T-helper 1 cell (primary cell): Measurements from ENCODE around the gene LHFPL2.

Source experiments
- DNase-seq, 5 donors: peaks; one replicate each; pipeline ENCODE4 v3.0.0-alpha.2; 2012 to 2020

Gene LHFPL2

DNA sequence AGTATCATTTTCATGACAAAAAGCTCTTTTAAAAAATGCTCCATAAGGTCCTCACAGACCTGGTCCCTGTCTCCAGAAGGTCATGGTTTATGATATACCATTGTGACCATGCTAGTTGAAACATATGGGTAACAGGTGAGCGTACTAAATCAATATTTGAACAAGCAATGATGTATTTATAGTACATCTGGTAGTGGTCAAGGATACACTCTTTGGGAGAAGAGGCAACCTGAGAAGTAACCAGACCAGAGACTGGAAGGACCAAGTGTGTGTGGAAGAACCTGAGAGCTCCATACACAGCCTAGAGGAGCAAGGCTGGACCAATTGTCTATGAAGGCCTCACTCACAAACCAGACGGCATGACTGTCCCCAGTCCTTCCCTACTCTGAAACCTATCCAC is 55.1 kb downstream of the LHFPL2 start:
- DNase-seq: no peak

DNA sequence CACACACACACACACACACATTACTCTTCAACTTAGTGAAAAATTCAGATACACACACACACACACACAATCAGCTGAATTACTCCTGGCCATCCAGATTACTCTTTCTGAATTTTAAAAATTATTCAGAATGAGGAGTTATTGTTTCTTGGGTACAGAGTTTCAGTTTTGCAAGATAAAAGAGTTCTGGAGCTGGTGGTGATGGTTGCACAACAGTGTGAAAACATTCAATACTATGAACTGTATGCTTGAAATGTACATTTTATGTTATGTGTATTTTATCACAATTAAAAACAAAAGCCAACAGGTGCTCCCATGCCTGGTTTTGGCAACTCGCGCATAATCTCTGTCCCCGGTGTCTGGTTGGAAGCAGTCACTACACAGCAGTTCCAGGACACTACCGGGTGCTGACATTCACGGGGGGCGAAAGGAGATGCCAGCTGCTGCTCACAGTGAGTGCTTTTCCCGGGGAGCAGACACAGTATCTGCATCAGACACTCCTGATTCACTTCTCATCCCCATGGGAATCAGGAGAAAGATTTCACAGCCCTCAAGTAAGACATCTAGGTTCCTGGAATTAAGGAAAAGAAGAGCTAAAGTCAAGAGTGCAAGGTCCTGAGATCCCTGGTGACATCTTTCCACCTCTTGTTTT is 55.7 kb downstream of the LHFPL2 start:
- DNase-seq: no peak

DNA sequence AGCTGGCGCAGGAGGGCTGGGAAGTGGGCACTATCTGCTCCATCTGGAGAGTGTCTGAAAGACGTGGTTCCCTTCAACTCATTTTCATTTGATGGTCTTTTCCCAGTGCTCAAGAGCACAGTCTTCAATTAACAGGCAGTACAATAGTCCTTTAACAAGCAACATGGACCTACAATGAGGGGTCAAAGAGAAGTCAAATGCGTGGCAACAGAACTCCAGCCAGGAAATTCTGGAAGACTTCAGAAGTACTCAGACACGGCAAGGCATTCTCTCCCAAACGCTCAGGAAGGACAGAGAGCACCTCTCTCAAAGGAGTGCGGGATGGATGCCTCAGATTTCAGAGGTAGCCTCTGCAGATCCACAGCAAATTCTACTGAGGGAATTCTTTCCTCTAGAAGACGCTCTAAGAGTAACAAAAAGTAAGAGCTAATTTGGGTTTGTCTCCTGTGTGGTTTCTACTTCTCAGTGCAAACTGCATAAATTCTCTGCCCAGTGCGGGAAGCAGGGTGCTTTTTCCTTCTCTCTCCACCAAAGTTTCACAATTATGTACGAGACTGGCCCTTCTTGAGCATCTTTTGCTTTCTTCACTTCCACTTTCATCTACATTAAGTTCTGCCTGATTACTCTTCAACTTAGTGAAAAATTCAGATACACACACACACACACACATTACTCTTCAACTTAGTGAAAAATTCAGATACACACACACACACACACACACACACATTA is 56.4 kb downstream of the LHFPL2 start:
- no peak for DNase-seq

GRCh38 chr5:78591138-78591612 is 57.4 kb downstream of the LHFPL2 start:
- no peak for DNase-seq

- no peak for DNase-seq
These were observed 58.6 kb downstream of the LHFPL2 start for GRCh38 chr5:78589923-78590322.

GRCh38 chr5:78588507-78588906 is 60.1 kb downstream of the LHFPL2 start:
- no peak for DNase-seq

GRCh38 chr5:78587775-78588291 is 60.7 kb downstream of the LHFPL2 start:
- no peak for DNase-seq

DNA sequence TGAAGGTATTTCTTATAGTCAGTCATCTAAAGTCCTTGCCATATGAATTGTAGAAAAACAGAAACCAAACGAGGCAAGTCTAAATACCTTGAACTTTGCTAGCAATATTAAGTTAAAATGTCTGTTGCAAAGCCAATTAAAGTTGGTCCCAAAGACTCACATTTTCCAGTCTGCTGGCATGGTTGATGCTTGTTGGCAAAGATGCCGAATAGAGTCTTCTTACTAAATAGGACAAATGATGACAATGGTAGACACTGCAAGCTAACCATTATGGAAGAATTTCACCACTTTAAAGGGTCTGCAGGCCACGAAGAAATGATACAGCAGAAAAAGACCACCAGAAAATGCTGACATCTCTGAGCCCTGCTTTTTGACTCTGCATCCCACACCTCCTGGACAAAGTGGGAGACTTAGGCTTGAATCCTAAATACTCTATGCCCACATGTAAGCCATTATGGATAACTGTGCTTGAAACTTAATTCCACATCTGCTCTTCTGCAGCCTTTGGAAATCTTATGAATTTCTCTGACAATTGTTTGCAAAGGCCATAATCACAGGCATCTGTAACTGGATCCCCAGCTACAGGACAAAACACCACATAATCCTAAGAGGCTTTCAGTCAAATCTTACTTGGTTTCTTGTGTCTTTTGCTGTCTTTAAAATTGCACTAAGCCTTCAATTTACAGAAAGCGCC is 61.3 kb downstream of the LHFPL2 start:
- DNase-seq: no peak

DNA sequence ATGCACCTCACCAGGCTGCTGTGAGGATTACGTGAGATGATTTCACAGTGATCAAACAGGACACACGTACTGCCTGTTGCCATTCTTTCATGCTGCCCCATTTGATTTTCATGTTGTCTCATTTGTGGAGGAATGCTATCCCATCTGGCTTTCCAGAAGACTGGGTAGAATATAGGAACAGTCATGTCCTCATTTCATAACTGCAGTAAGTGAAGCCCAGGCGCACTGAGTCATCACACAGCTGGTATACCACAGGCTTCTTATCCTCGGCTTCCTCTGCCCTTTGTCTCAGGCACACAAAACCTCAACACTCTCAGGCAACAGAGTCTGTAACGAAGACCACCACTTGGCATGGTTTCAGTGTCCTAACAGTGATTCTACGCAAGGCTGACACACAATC is 62.3 kb downstream of the LHFPL2 start:
- peak in 1 of 5 donors; percentile 2 for DNase-seq

- DNase-seq: no peak
These were observed 70.6 kb downstream of the LHFPL2 start for GRCh38 chr5:78578015-78578414.

GRCh38 chr5:78577071-78577807 is 71.3 kb downstream of the LHFPL2 start:
- no peak for DNase-seq

GRCh38 chr5:78576376-78576775 is 72.2 kb downstream of the LHFPL2 start:
- DNase-seq: no peak

DNA sequence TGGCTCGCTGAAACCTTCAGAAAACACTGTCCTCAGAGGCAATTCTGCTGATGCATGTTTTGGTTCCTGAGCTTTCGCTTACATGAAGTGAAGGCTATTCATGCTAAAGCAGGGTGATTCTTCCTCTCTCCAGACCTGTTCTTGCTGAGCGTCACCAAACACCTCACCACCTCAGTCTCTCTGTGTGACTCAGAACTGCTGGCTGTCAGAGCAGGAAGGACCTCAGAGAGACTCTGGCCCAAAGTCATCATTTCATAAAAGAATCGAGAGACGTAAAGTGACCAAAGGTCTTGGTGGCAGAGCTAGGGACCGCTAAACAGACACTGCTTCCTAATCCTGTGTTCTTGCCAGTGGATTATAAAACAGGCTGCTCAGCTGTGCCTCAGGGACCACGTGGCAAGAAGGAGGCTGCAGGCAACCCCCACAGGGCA is 73.8 kb downstream of the LHFPL2 start:
- no peak for DNase-seq

- no peak for DNase-seq
These were observed 74.4 kb downstream of the LHFPL2 start for GRCh38 chr5:78574131-78574673.

- no peak for DNase-seq
These were observed 75.3 kb downstream of the LHFPL2 start for GRCh38 chr5:78573318-78573717.

DNA sequence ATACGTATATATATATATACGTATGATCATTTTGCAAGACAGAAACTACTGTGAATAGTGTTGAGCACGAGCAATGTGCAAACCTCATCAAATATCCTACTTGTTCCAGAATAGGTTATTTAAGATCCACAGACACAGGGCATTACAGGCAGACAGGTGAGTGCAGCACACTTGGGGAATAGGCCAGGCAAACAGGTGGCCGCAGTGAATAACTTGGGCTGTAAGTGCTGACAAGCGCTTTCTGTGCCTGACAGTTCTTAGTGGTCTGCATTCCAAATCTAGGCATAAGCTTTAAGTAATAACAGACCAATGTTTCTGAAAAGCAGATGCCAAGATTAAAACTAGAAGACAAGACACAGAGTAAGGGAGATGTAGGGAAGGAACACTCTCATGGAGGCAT is 77.9 kb downstream of the LHFPL2 start:
- no peak for DNase-seq

DNA sequence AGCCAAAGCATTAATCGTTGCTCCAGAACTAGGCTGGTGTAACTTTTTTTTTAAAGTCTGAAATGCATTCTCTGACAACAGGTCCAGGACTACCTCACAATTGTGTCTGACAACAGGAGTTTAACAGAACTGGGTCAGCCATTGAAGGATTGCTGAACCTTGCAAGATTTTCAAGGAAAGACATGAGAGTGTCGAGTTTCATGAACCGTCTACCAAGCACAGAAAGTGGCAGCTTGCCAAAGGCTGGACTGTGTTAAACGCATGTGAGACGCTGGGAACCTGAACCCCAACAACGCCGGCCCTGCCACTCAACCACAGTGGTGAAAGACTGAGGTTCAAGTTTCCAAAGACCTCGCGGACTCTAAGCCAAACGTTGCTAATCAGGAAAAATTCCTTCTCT is 79.1 kb downstream of the LHFPL2 start:
- no peak for DNase-seq

DNA sequence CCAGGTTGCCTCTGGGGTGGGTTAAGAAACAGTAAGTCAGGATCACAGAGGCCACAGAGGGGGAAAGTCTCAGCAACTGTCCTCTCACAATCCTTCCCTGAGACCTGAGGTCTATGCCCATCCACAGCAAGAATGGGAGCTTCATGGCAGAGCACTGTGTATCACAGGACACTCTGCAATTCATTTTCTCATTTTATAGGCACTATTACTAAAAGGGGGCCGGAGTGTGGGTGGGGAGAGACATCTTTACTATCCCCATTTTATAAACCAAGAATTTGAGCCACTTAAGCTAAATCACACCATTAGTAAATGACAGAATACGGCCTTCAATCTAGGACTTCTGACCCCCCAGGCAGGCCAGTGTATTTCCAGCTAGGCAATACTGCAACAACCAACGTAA is 79.9 kb downstream of the LHFPL2 start:
- no peak for DNase-seq

GRCh38 chr5:78568212-78568611 is 80.4 kb downstream of the LHFPL2 start:
- DNase-seq: no peak

GRCh38 chr5:78567617-78568016 is 81.0 kb downstream of the LHFPL2 start:
- no peak for DNase-seq

DNA sequence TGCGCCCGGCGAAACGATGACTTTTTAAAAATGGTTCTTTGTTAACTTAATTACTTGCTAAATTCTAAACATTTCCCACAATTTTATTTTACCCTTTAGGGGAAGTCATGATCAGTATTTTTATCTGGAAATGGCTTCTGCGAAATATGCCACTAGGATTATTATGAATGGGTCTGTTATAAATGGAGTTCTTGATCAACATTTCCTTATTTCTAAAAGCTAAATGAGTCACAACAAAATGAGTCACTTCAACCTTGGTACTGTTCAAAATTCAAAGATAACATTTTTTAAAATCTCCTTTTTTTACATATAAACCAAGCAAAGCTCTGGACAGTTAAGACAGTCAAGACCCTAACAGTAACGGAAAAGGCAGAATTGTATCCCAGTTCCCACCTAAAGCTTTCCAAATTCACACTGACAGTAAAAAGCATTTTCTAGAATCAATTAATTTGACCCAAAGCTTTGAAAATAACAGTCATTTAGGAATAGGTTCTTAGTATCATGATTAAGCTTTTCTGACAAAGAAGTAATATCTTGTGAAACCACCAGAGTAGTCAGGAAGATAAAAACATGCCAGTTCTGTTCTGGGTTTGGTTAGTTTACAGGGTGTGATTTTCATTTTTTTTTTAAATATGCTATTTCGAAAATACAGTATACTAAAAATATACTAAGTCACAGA is 81.7 kb downstream of the LHFPL2 start:
- no peak for DNase-seq

DNA sequence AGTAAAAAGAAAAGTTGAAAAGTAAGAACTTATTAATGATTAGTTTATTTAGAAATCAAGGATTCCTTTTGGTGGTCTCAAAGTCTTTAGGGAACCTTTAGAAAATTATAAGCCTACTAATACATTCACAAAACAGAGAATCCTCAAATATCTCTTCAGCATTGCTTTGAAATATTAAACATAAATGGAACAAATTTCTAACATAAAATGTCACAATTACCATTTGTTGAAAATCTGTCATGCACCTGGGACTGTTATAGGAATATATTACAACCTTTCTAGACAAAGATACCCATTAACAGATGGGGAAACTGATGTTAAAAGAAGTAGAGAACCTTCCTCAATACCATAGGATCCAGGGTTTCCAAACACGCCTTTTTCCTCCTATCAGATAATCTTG is 83.2 kb downstream of the LHFPL2 start:
- no peak for DNase-seq
